Tibial artery (tissue), 4 donors: ENCODE data around the gene SYT7.

Source experiments
- DNase-seq, 2 donors: peaks; one replicate each; pipeline ENCODE4 v3.0.0-alpha.2; 2019
- H3K27ac ChIP-seq, 2 donors: fragments of 200-600 bp; sonication (generic) in 1 of 2; 1 replicate in 1 of 2; 2 replicates in 1 of 2; pipeline ENCODE4 v1.5.1; 2018 to 2019; ENCODE audit warnings: mild to moderate bottlenecking in 1 of 2
- H3K27me3 ChIP-seq, 2 donors: fragments of 200-600 bp; sonication (generic) in 1 of 2; one replicate each; pipeline versions ENCODE4 v1.5.1 to v1.6.0; 2016 to 2019
- H3K36me3 ChIP-seq, 3 donors: fragments of 200-600 bp; sonication (generic) in 2 of 3; one replicate each; pipeline ENCODE4 v1.5.1; 2016 to 2019; ENCODE audit warnings: mild to moderate bottlenecking in 2 of 3
- H3K4me1 ChIP-seq, 4 donors: fragments of 200-600 bp; sonication (generic) in 2 of 4; 1 replicate in 3 of 4; 2 replicates in 1 of 4; pipeline ENCODE4 v1.5.1; 2016 to 2019
- H3K4me3 ChIP-seq, 2 donors: fragments of 200-600 bp; sonication (generic) in 1 of 2; 1 replicate in 1 of 2; 2 replicates in 1 of 2; pipeline ENCODE4 v1.5.1; 2018 to 2019; ENCODE audit warnings: mild to moderate bottlenecking in 2 of 2
- H3K9me3 ChIP-seq, 3 donors: fragments of 200-600 bp; sonication (generic) in 1 of 3; one replicate each; pipeline ENCODE4 v1.5.1; 2016 to 2019
- CTCF ChIP-seq, 2 experiments: fragments of 200-600 bp in 1 of 2; fragments of 450-650 bp in 1 of 2; IDR thresholded peaks; one replicate each; pipeline ENCODE4 v1.5.1; 2017 to 2019; ENCODE audit warnings: antibody characterized with exemption in 2 of 2, mild to moderate bottlenecking in 1 of 2, moderate library complexity in 1 of 2
- intact Hi-C: fragments of 100-400 bp; cut with DNase I; formaldehyde crosslinking; loops from one replicate; pipeline ENCODE4 v1.15.0; 2023; ENCODE audit warnings: low total_unique reads

Gene SYT7

DNA sequence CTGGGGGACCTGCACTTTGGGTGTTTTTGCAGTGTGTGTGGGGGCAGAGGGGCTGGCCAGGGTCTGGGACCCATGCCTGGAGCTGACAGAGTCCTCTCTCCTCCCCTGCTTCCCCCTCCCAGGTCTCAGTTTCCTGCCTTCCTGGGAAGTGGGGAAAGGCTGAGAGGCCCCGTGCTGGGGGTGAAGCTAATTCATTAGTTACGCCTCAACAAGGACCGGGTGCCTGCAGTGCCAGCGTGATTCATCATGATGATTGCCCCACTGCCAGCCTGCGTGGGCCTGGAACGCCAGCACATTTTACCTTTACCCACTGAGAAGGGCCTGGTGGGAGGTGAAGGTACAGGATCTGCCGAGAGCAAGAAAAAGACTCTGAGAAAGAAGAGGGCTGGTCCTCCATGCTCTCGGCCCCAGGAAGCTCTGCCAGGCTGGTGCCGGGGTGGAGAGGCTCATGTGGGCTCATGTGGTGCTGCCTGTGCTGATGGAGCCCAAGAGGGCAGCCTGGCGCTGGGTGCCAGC, 75.2 kb downstream of the SYT7 start:
- peaks cover 0 to 18% of the 10 kb centered on the region in 2 donors for H3K27me3 ChIP-seq
- intact Hi-C loops = no loop called here
- no peak for DNase-seq
- TF ChIP-seq CTCF (IDR thresholded peaks at IDR 0.05) = no peak
- no peak overlapping the region for H3K27ac ChIP-seq
- H3K9me3 ChIP-seq = no peaks in the 10 kb centered on the region
- no peaks in the 10 kb centered on the region for H3K36me3 ChIP-seq
- H3K4me1 ChIP-seq = peaks cover 0 to 28% (median 20%) of the 10 kb centered on the region in 4 donors
- no peak overlapping the region for H3K4me3 ChIP-seq

DNA sequence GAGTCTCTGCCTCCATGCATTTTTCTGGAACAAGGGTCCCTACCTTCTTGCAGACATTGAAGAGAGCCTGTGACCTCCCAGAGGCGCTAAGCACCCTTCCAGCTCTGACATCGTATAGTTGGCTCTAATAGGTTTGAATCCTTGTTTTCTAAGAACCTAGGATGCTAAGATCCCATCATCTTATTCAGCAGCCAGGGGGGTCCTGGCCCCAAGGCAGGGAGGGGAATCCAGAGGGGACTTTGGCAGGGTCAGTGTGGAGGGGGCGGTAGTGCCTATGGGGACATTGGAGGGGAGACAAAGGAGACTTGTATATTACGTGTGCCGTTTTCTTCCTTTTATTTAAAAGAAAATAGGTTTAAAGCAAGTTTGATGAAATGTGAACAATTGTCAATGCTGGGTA, 75.8 kb downstream of the SYT7 start:
- intact Hi-C loops = no loop called here
- no peak for DNase-seq
- Histone ChIP-seq H3K4me1 (peaks cover 0 to 22% (median 16%) of the 10 kb centered on the region in 4 donors), H3K27me3 (peaks cover 0 to 12% of the 10 kb centered on the region in 2 donors), H3K9me3 (no peaks in the 10 kb centered on the region), H3K36me3 (no peaks in the 10 kb centered on the region), H3K4me3 (no peak overlapping the region), H3K27ac (no peak overlapping the region)
- no peak for TF ChIP-seq CTCF (IDR thresholded peaks at IDR 0.05)

- no peak for DNase-seq
- H3K36me3 ChIP-seq = no peaks in the 10 kb centered on the region
- H3K9me3 ChIP-seq = no peaks in the 10 kb centered on the region
- H3K27me3 ChIP-seq = peaks cover 0 to 8% of the 10 kb centered on the region in 2 donors
- intact Hi-C loops = no loop called here
- H3K4me1 ChIP-seq = peaks cover 0 to 6% (median 2%) of the 10 kb centered on the region in 4 donors
- TF ChIP-seq CTCF (IDR thresholded peaks at IDR 0.05) = no peak
- no peak overlapping the region for H3K27ac ChIP-seq
- no peak overlapping the region for H3K4me3 ChIP-seq
Measured at GRCh38 chr11:61503135-61503770, 77.6 kb downstream of the SYT7 start.

GRCh38 chr11:61502522-61502921, 78.4 kb downstream of the SYT7 start:
- H3K4me1 ChIP-seq = no peaks in the 10 kb centered on the region
- no peak overlapping the region for H3K4me3 ChIP-seq
- DNase-seq = no peak
- intact Hi-C loops = no loop called here
- H3K27ac ChIP-seq = no peak overlapping the region
- no peaks in the 10 kb centered on the region for H3K36me3 ChIP-seq
- no peak for TF ChIP-seq CTCF (IDR thresholded peaks at IDR 0.05)
- H3K27me3 ChIP-seq = peaks cover 0 to 4% of the 10 kb centered on the region in 2 donors
- no peaks in the 10 kb centered on the region for H3K9me3 ChIP-seq

DNA sequence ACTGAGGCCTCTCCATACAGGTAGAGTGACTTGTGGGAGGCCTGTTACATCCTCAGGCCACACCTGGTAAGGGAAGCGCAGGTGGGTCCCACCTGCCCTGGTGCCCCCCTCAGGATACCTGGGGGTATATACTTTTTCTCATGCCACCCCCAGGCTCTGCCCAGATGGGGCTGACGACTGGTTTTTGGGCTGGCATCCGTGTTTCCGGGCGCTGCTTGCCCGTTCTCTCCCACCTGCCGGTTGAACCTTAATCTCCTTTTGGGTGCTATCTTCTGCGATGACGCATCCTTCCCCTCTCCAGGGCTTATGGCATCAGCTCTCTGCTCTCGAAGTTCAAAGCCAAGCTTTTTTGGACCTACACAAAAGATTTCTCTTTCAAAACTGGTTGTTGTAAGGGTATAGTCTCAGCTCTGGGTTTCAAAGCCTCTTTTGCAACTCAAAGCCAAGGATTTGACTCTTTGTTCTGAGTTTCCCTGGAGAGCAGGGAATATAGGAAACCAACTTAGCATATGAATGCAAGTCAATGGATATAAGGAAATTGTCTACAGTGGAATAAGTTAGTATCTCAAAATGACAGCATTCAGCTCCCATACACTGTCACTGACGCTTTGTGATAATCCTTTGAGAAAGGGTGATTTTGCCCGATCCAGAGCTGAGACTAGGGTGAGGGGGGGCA, 80.9 kb downstream of the SYT7 start:
- H3K9me3 ChIP-seq = no peaks in the 10 kb centered on the region
- no peaks in the 10 kb centered on the region for H3K4me1 ChIP-seq
- no peaks in the 10 kb centered on the region for H3K27me3 ChIP-seq
- no peak for DNase-seq
- H3K27ac ChIP-seq = no peak overlapping the region
- no peak overlapping the region for H3K4me3 ChIP-seq
- TF ChIP-seq CTCF (IDR thresholded peaks at IDR 0.05) = no peak
- intact Hi-C loops = no loop called here
- no peaks in the 10 kb centered on the region for H3K36me3 ChIP-seq
